ENCODE measurements around the gene GADD45A.
"Not testable (repeated sequence)": the region's sequence is repeated elsewhere in the genome, so short reads cannot be mapped to it uniquely, and the experiment has no call there.

The GADD45A gene

GRCh38 chr1:67726224-67726623, 41.2 kb downstream of the GADD45A start:
- H3K27ac ChIP-seq = no peak overlapping the region
- TF ChIP-seq ZFX (IDR thresholded peaks at IDR 0.05; ENCODE audit: borderline replicate concordance) = no peak
- TF ChIP-seq, protein P1, sequence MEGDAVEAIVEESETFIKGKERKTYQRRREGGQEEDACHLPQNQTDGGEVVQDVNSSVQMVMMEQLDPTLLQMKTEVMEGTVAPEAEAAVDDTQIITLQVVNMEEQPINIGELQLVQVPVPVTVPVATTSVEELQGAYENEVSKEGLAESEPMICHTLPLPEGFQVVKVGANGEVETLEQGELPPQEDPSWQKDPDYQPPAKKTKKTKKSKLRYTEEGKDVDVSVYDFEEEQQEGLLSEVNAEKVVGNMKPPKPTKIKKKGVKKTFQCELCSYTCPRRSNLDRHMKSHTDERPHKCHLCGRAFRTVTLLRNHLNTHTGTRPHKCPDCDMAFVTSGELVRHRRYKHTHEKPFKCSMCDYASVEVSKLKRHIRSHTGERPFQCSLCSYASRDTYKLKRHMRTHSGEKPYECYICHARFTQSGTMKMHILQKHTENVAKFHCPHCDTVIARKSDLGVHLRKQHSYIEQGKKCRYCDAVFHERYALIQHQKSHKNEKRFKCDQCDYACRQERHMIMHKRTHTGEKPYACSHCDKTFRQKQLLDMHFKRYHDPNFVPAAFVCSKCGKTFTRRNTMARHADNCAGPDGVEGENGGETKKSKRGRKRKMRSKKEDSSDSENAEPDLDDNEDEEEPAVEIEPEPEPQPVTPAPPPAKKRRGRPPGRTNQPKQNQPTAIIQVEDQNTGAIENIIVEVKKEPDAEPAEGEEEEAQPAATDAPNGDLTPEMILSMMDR (IDR thresholded peaks at IDR 0.05) = no peak

DNA sequence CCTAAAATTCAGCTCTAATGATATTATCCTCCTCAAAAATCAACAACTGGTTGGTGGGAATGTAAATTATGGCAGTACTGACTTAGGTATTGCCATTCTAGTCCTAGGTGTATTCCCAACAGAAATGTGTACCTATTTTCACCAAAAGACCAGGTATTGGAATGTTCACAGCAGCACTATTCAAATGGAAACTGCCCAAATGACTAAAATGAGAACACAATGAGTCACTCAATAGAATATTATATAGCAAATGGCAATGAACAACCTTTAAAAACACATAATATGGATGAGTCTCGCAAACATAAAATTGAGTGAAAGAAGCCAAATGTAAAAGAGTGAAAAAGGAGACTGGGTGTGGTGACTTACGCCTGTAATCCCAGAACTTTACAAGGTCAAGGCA, 44.9 kb downstream of the GADD45A start:
- TF ChIP-seq, protein P1 (IDR thresholded peaks at IDR 0.05) = no peak
- TF ChIP-seq ZFX (IDR thresholded peaks at IDR 0.05; ENCODE audit: borderline replicate concordance) = no peak

DNA sequence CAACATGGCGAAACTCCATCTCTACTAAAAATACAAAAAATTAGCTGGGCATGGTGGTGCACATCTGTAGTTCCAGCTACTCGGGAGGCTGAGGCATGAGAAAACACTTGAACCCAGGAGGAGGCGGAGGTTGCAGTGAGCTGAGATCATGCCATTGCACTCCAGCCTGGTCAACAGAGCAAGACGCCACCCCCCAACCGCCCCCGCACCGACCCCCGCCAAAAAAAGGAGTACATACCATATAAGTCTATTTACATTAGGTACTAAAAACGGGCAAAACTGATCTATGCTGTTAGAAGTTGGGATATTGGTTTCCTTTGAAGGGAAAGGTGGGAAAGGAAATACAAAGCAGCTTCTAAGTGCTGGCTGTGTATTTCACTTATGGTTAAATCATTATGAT, 45.3 kb downstream of the GADD45A start:
- H3K27ac ChIP-seq = not testable (repeated sequence)

More for the DNA sequence above, 44.9 kb downstream of the GADD45A start:
- no peak overlapping the region for H3K27ac ChIP-seq

- TF ChIP-seq, protein P1 (IDR thresholded peaks at IDR 0.05) = no peak
- no peak for TF ChIP-seq ZFX (IDR thresholded peaks at IDR 0.05; ENCODE audit: borderline replicate concordance)
- H3K27ac ChIP-seq = no peak overlapping the region
Observed at GRCh38 chr1:67731322-67731721, 46.3 kb downstream of the GADD45A start.

DNA sequence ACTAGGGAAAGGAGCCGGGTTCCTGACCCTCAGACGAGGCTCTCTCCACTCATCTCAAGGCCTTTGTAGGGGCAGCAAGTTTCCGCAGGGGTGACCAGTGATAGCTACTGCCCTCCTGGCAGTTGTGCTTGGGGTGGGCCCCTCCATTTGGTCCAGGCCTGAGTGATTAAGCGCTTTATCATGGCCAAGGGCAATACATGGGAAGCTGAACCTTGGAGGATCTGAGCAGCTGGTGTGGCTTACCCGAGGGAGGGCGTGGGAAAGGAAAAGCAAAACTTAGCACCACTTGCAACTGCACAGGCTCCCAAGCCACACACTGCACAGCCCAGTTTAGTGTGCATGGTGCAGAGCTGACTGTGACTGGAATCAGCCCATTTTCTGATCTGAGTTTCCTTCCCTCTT, 47.8 kb downstream of the GADD45A start:
- H3K27ac ChIP-seq = no peak overlapping the region
- no peak for TF ChIP-seq ZFX (IDR thresholded peaks at IDR 0.05; ENCODE audit: borderline replicate concordance)
- TF ChIP-seq, protein P1 (IDR thresholded peaks at IDR 0.05) = no peak

DNA sequence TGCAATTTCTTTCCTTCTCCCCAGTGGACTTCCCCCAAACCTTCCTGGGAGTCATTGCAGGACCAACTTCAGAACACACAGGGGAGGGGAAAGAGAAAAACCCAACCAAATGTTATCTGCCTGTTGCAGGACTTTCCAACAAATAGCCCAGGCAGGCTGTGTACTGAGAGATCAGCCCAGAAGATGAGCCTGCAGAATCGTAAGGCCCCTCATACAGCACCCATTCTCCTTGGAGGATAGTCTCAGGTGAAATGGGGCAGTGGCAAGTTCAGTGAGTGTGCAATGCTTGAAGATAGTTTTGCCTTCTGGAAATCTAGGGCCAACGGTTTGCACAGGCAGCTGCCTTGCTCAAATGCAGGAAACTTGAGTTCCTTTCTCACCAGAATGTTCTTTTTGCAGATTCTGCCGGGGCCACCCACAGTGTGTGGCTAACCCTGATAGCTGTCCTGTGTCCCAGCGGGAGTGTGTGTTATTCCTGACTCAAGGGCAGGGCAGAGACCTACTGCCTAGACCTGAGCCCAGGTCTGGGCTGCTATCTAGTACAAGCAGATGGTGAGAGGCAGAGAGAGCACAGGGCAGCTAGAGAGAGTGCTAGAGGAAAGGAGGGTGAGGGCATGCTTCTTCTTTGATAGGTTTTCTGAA, 48.8 kb downstream of the GADD45A start:
- H3K27ac ChIP-seq = no peak overlapping the region
- TF ChIP-seq, protein P1 (IDR thresholded peaks at IDR 0.05) = no peak
- no peak for TF ChIP-seq ZFX (IDR thresholded peaks at IDR 0.05; ENCODE audit: borderline replicate concordance)

DNA sequence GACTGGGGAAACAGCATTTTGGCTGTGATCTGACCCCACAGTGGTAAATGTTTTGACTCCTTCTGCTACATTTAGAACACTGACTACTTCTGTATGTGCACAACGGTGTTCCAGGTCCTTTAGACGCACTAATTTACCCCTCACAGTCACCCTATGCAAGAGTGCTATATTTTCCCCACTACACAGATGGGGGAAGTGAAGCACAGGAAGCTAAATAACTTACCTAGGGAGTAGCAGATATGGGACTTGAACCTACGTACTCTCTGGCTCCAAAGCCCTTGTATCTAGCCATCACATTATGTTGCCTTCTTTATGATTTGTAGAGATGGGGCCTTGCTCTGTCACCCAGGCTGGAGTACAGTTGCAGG, 49.3 kb downstream of the GADD45A start:
- no peak overlapping the region for H3K27ac ChIP-seq

More for the DNA sequence above, 49.3 kb downstream of the GADD45A start:
- TF ChIP-seq ZFX (IDR thresholded peaks at IDR 0.05; ENCODE audit: borderline replicate concordance) = no peak
- TF ChIP-seq, protein P1 (IDR thresholded peaks at IDR 0.05) = no peak
